Trophoblast cell (in vitro differentiated cells and primary cell): ENCODE data around the gene ETNK1.
"Not testable (repeated sequence)": the region's sequence is repeated elsewhere in the genome, so short reads cannot be mapped to it uniquely, and the experiment has no call there.

ENCODE experiments used
- DNase-seq, 2 donors: peaks; one replicate each; pipeline ENCODE4 v3.0.0-alpha.2; 2016
- H2AFZ ChIP-seq: 2 replicates; pipeline ENCODE4 v1.6.1; 2013; ENCODE audit warnings: low read length, moderate library complexity, mild to moderate bottlenecking; ENCODE audit not compliant: insufficient read depth, poor library complexity
- H2AK5ac ChIP-seq: 2 replicates; pipeline ENCODE4 v1.6.1; 2013; ENCODE audit warnings: mild to moderate bottlenecking, low read length
- H2BK120ac ChIP-seq: 2 replicates; pipeline ENCODE4 v1.6.1; 2013; ENCODE audit warnings: low read length, mild to moderate bottlenecking, moderate library complexity; ENCODE audit not compliant: insufficient read depth, poor library complexity
- H2BK12ac ChIP-seq: 2 replicates; pipeline ENCODE4 v1.6.1; 2013; ENCODE audit warnings: mild to moderate bottlenecking, low read length, moderate library complexity
- H2BK5ac ChIP-seq: 2 replicates; pipeline ENCODE4 v1.6.1; 2013; ENCODE audit warnings: low read length, low read depth, moderate library complexity, mild to moderate bottlenecking; ENCODE audit not compliant: poor library complexity
- H3K14ac ChIP-seq: 2 replicates; pipeline ENCODE4 v1.6.1; 2013; ENCODE audit warnings: mild to moderate bottlenecking, low read length
- H3K18ac ChIP-seq: 2 replicates; pipeline ENCODE4 v1.6.1; 2013; ENCODE audit warnings: mild to moderate bottlenecking, low read length
- H3K23ac ChIP-seq: 2 replicates; pipeline ENCODE4 v1.6.1; 2013; ENCODE audit warnings: low read length
- H3K27ac ChIP-seq: 2 replicates; pipeline ENCODE4 v1.5.1; 2013; ENCODE audit warnings: low read depth, mild to moderate bottlenecking, inconsistent platforms, low read length, moderate library complexity
- H3K27me3 ChIP-seq: 2 replicates; pipeline ENCODE4 v1.6.1; 2013; ENCODE audit warnings: inconsistent platforms, mild to moderate bottlenecking, low read length, moderate library complexity; ENCODE audit not compliant: insufficient read depth
- H3K36me3 ChIP-seq, 2 experiments: 1 replicate in 1 of 2; 2 replicates in 1 of 2; pipeline ENCODE4 v1.6.1; 2013; ENCODE audit warnings: low read length in 2 of 2, mild to moderate bottlenecking in 2 of 2, moderate library complexity in 1 of 2; ENCODE audit not compliant: insufficient read depth in 2 of 2, control insufficient read depth in 1 of 2
- H3K4ac ChIP-seq: 2 replicates; pipeline ENCODE4 v1.6.1; 2013; ENCODE audit warnings: low read depth, mild to moderate bottlenecking, low read length, moderate library complexity
- H3K4me1 ChIP-seq, 2 experiments: 1 replicate in 1 of 2; 2 replicates in 1 of 2; pipeline ENCODE4 v1.6.1; 2013; ENCODE audit warnings: low read length in 2 of 2, mild to moderate bottlenecking in 2 of 2, moderate library complexity in 1 of 2; ENCODE audit not compliant: insufficient read depth in 2 of 2, control insufficient read depth in 1 of 2
- H3K4me2 ChIP-seq: 2 replicates; pipeline ENCODE4 v1.6.1; 2013; ENCODE audit warnings: inconsistent platforms, mild to moderate bottlenecking, low read length, moderate library complexity
- H3K4me3 ChIP-seq: 2 replicates; pipeline ENCODE4 v1.5.1; 2013; ENCODE audit warnings: mild to moderate bottlenecking, low read depth, low read length, inconsistent platforms
- H3K79me1 ChIP-seq: one replicate; pipeline ENCODE4 v1.6.1; 2013; ENCODE audit warnings: low read length
- H3K79me2 ChIP-seq: 2 replicates; pipeline ENCODE4 v1.6.1; 2013; ENCODE audit warnings: low read length, mild to moderate bottlenecking; ENCODE audit not compliant: control insufficient read depth, insufficient read depth, poor library complexity
- H3K9ac ChIP-seq: 2 replicates; pipeline ENCODE4 v1.6.1; 2013; ENCODE audit warnings: mild to moderate bottlenecking, low read length
- H3K9me3 ChIP-seq: 2 replicates; pipeline ENCODE4 v1.6.1; 2013; ENCODE audit warnings: low read depth, mild to moderate bottlenecking, control low read depth, inconsistent platforms, low read length; ENCODE audit not compliant: insufficient read depth
- H4K12ac ChIP-seq: 2 replicates; pipeline ENCODE4 v1.6.1; 2013; ENCODE audit warnings: low read depth, mild to moderate bottlenecking, low read length, moderate library complexity
- H4K8ac ChIP-seq: 2 replicates; pipeline ENCODE4 v1.6.1; 2013; ENCODE audit warnings: low read depth, mild to moderate bottlenecking, low read length, moderate library complexity
- H4K91ac ChIP-seq: one replicate; pipeline ENCODE4 v1.6.1; 2013; ENCODE audit warnings: low read depth, mild to moderate bottlenecking, low read length, moderate library complexity
- WGBS: extraction: QIAGEN DNeasy Blood & Tissue Kit; methylation state at CpG from one replicate; pipeline ENCODE4 v1.1.7; 2013; ENCODE audit warnings: missing lambda C conversion rate; ENCODE audit not compliant: insufficient read length, insufficient coverage; ENCODE audit errors: extremely low coverage; 5-methylcytosine and 5-hydroxymethylcytosine counted together

Gene ETNK1

DNA sequence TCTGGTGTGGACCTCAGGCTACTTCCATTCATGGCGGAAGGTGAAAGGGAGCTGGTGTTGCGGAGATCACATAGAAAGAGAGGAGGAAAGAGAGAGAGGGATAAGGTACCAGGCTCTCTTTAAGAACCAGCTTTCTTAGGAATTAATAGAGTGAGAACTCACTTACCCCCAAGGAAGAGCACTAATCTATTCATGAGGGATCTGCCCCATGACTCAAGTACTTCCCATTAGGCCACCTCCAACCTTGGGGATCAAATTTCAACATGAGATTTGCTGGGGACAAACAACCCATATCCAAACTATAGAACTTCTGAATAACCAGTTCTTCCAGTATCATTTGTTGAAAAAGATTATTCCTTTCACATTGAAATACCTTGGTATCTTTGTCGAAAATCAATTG, 46.6 kb upstream of the ETNK1 start:
- no peak overlapping the region for H3K27ac ChIP-seq
- H3K4me3 ChIP-seq: no peak overlapping the region
- DNase-seq: no peak
- no peak overlapping the region for H2AFZ ChIP-seq
- H3K79me1 ChIP-seq: no peaks in the 10 kb centered on the region
- no peak overlapping the region for H4K8ac ChIP-seq
- no peaks in the 10 kb centered on the region for H3K9me3 ChIP-seq
- no peak overlapping the region for H3K23ac ChIP-seq
- H3K4me1 ChIP-seq: no peaks in the 10 kb centered on the region
- H2AK5ac ChIP-seq: no peak overlapping the region
- H4K91ac ChIP-seq: no peak overlapping the region
- H3K14ac ChIP-seq: no peak overlapping the region
- no peaks in the 10 kb centered on the region for H3K36me3 ChIP-seq
- no peaks in the 10 kb centered on the region for H3K27me3 ChIP-seq
- no peaks in the 10 kb centered on the region for H3K79me2 ChIP-seq
- no peak overlapping the region for H2BK12ac ChIP-seq
- no peak overlapping the region for H2BK120ac ChIP-seq
- H4K12ac ChIP-seq: no peak overlapping the region
- no peak overlapping the region for H2BK5ac ChIP-seq
- H3K4me2 ChIP-seq: no peak overlapping the region
- no peak overlapping the region for H3K4ac ChIP-seq
- no peak overlapping the region for H3K18ac ChIP-seq
- no peak overlapping the region for H3K9ac ChIP-seq
- no CpG with 5 or more reads among the region's 3 CpGs for WGBS

DNA sequence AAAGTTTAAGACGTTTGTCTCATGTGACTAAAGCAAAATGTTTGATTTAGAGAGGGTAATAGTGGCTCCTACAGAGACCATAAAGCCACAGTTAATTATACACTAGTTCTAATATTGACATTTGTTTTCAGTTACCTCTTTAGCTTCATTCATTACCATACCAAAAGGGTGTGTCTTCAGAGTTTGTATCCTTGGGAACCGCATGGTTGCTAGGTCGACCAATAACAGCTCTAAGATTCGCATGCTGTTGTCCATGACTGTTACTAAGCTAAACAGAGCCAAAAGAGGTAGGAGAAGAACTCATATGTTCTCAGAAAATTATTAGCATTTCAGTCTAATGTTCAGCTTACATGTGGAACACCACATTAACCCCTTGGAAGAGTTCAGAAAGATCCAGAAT, 36.2 kb upstream of the ETNK1 start:
- no peaks in the 10 kb centered on the region for H3K36me3 ChIP-seq
- H2AK5ac ChIP-seq: no peak overlapping the region
- H3K18ac ChIP-seq: no peak overlapping the region
- H2BK5ac ChIP-seq: no peak overlapping the region
- H3K4me3 ChIP-seq: no peak overlapping the region
- no peak overlapping the region for H3K4me2 ChIP-seq
- no CpG with 5 or more reads among the region's 4 CpGs for WGBS
- H3K27ac ChIP-seq: no peak overlapping the region
- DNase-seq: no peak
- no peak overlapping the region for H2BK120ac ChIP-seq
- no peaks in the 10 kb centered on the region for H3K79me2 ChIP-seq
- no peak overlapping the region for H3K9ac ChIP-seq
- H3K27me3 ChIP-seq: no peaks in the 10 kb centered on the region
- no peak overlapping the region for H4K91ac ChIP-seq
- no peak overlapping the region for H4K12ac ChIP-seq
- no peak overlapping the region for H3K23ac ChIP-seq
- H3K9me3 ChIP-seq: no peaks in the 10 kb centered on the region
- no peak overlapping the region for H4K8ac ChIP-seq
- no peaks in the 10 kb centered on the region for H3K4me1 ChIP-seq
- H3K4ac ChIP-seq: no peak overlapping the region
- no peak overlapping the region for H2AFZ ChIP-seq
- H2BK12ac ChIP-seq: no peak overlapping the region
- no peaks in the 10 kb centered on the region for H3K79me1 ChIP-seq
- no peak overlapping the region for H3K14ac ChIP-seq

DNA sequence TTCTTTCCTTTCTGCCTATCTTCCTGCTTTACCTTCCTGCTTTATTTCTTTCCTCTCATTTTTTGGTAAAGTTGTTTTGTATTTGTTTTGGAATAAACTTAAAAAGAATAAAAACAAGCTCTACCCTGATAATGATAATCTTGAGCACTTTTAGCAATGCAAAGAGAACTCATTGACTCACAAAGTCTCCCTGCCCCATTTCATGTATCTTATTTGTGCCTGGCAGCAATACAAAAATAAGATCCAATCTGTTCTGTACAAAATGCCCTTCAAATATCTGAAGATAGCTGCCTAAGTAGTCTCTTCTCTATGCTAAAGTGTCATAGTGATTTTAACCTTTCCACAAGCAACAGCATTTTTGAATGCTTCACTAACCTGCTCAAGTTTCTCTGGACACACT, 31.1 kb upstream of the ETNK1 start:
- H2AFZ ChIP-seq: no peak overlapping the region
- no peaks in the 10 kb centered on the region for H3K27me3 ChIP-seq
- no peaks in the 10 kb centered on the region for H3K79me1 ChIP-seq
- no peak overlapping the region for H4K12ac ChIP-seq
- no peak overlapping the region for H3K4me3 ChIP-seq
- no peak overlapping the region for H4K8ac ChIP-seq
- no peak overlapping the region for H2BK120ac ChIP-seq
- H2AK5ac ChIP-seq: no peak overlapping the region
- no peaks in the 10 kb centered on the region for H3K9me3 ChIP-seq
- H3K79me2 ChIP-seq: no peaks in the 10 kb centered on the region
- no peak overlapping the region for H2BK5ac ChIP-seq
- no peak overlapping the region for H2BK12ac ChIP-seq
- no peak for DNase-seq
- no peak overlapping the region for H3K4me2 ChIP-seq
- H3K9ac ChIP-seq: no peak overlapping the region
- no peak overlapping the region for H3K23ac ChIP-seq
- no peak overlapping the region for H3K4ac ChIP-seq
- no peak overlapping the region for H3K18ac ChIP-seq
- H3K27ac ChIP-seq: no peak overlapping the region
- H4K91ac ChIP-seq: no peak overlapping the region
- no peak overlapping the region for H3K14ac ChIP-seq
- no peaks in the 10 kb centered on the region for H3K4me1 ChIP-seq
- H3K36me3 ChIP-seq: no peaks in the 10 kb centered on the region

DNA sequence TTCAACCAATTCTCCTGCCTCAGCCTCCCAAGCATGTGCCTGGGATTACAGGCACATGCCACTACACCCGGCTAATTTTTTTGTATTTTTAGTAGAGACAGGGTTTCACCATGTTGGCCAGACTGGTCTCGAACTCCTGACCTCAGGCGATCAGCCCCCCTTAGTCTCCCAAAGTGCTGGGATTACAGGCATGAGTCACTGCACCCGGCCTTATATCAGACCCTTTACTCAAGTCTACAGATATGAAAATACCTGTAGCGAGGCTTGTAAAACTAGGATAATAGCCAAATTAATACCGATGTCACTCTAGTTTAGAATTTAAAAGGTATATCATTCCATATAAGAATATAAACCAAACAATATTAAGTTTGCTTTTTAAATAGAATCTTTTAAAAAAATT, 27.4 kb upstream of the ETNK1 start:
- not testable (repeated sequence) for H4K8ac ChIP-seq, H3K9ac ChIP-seq, H4K12ac ChIP-seq, H3K4ac ChIP-seq, DNase-seq, H2BK120ac ChIP-seq, H2BK12ac ChIP-seq, H4K91ac ChIP-seq, H3K23ac ChIP-seq, H3K79me1 ChIP-seq, H3K27me3 ChIP-seq, H2AK5ac ChIP-seq, H3K4me1 ChIP-seq, H3K4me2 ChIP-seq, H3K18ac ChIP-seq, H2BK5ac ChIP-seq, H3K79me2 ChIP-seq, H3K27ac ChIP-seq, H2AFZ ChIP-seq, H3K9me3 ChIP-seq, H3K14ac ChIP-seq, H3K36me3 ChIP-seq, H3K4me3 ChIP-seq
- no CpG with 5 or more reads among the region's 6 CpGs for WGBS
